ENCODE data around the gene UBQLN4. TPM values are rescaled to one million over a fixed set of nuclear protein-coding genes. Genes with fewer than 3 reads are reported as not detected.

The UBQLN4 gene
- polyA plus RNA-seq, 3 donors = 2.3 to 15.9 (median 2.9) TPM

GRCh38 chr1:156033011-156033410, 20.6 kb downstream of the UBQLN4 start:
- no peak for DNase-seq
- no peaks in the 10 kb centered on the region for H4K20me1 ChIP-seq (ENCODE audit: insufficient read depth, low read length)
- 48% methylated on average over 4 of the region's 6 CpGs for WGBS (ENCODE audit: insufficient coverage)
- H3K36me3 ChIP-seq (replicated peaks in 1 of 2; ENCODE audit: control insufficient read depth in 1 of 2, insufficient read depth in 2 of 2, low read length in 2 of 2) = peaks cover 5 to 8% of the 10 kb centered on the region in 2 donors
- H3K79me2 ChIP-seq (ENCODE audit: insufficient read depth, low read length) = no peaks in the 10 kb centered on the region
- H3K9ac ChIP-seq (ENCODE audit: insufficient read depth, low read length, poor library complexity, severe bottlenecking) = no peak overlapping the region
- peaks cover 10 to 16% of the 10 kb centered on the region in 2 donors for H3K36me3 Mint-ChIP-seq
- no peak overlapping the region for H2AFZ ChIP-seq (ENCODE audit: insufficient read depth, low read depth, low read length, poor library complexity, severe bottlenecking)
- intact Hi-C loops (cut with micrococcal nuclease) = no loop called here
- H3K9me3 ChIP-seq (replicated peaks in 1 of 2; ENCODE audit: control insufficient read depth in 1 of 2, insufficient read depth in 1 of 2, low read length in 2 of 2) = no peaks in the 10 kb centered on the region
- no peak overlapping the region for H3K27ac Mint-ChIP-seq
- peaks cover 2 to 9% (median 4%) of the 10 kb centered on the region in 3 donors for H3K27me3 Mint-ChIP-seq (ENCODE audit: low read depth in 3 of 3)
- H3K27me3 ChIP-seq (ENCODE audit: control insufficient read depth in 2 of 2, insufficient read depth in 2 of 2, low read length in 2 of 2) = no peaks in the 10 kb centered on the region
- H3K4me1 ChIP-seq (ENCODE audit: control insufficient read depth in 1 of 2, insufficient read depth in 2 of 2, low read length in 2 of 2) = no peaks in the 10 kb centered on the region
- H3K4me3 Mint-ChIP-seq = no peak overlapping the region
- no peak overlapping the region for H3K27ac ChIP-seq (ENCODE audit: low read depth in 1 of 2, low read length in 2 of 2)
- peaks cover 2% of the 10 kb centered on the region for H3K4me1 Mint-ChIP-seq
- H3K9me3 Mint-ChIP-seq = peaks cover 0 to 1% (median 0%) of the 10 kb centered on the region in 7 donors
- H3K4me3 ChIP-seq (replicated peaks in 1 of 3; ENCODE audit: low read depth in 2 of 3, low read length in 3 of 3) = no peak overlapping the region
- no peak overlapping the region for H3K4me2 ChIP-seq (replicated peaks; ENCODE audit: extremely low read depth, low read length, poor library complexity, severe bottlenecking)
- TF ChIP-seq CTCF (IDR thresholded peaks at IDR 0.05) = no peak

- Mint-ChIP-seq H3K27ac (no peak overlapping the region), H3K9me3 (peaks cover 0 to 3% (median 0%) of the 10 kb centered on the region in 7 donors), H3K27me3 (ENCODE audit: low read depth in 3 of 3) (peaks cover 11 to 19% (median 17%) of the 10 kb centered on the region in 3 donors), H3K4me1 (peaks cover 4% of the 10 kb centered on the region), H3K4me3 (no peak overlapping the region), H3K36me3 (no peaks in the 10 kb centered on the region)
- Histone ChIP-seq H4K20me1 (ENCODE audit: insufficient read depth, low read length) (no peaks in the 10 kb centered on the region), H3K27ac (ENCODE audit: low read depth in 1 of 2, low read length in 2 of 2) (no peak overlapping the region), H3K9me3 (replicated peaks in 1 of 2; ENCODE audit: control insufficient read depth in 1 of 2, insufficient read depth in 1 of 2, low read length in 2 of 2) (no peaks in the 10 kb centered on the region), H3K79me2 (ENCODE audit: insufficient read depth, low read length) (no peaks in the 10 kb centered on the region), H3K27me3 (ENCODE audit: control insufficient read depth in 2 of 2, insufficient read depth in 2 of 2, low read length in 2 of 2) (no peaks in the 10 kb centered on the region), H3K4me3 (replicated peaks in 1 of 3; ENCODE audit: low read depth in 2 of 3, low read length in 3 of 3) (no peak overlapping the region), H3K36me3 (replicated peaks in 1 of 2; ENCODE audit: control insufficient read depth in 1 of 2, insufficient read depth in 2 of 2, low read length in 2 of 2) (no peaks in the 10 kb centered on the region), H3K9ac (ENCODE audit: insufficient read depth, low read length, poor library complexity, severe bottlenecking) (no peak overlapping the region), H3K4me2 (replicated peaks; ENCODE audit: extremely low read depth, low read length, poor library complexity, severe bottlenecking) (no peak overlapping the region), H2AFZ (ENCODE audit: insufficient read depth, low read depth, low read length, poor library complexity, severe bottlenecking) (no peak overlapping the region), H3K4me1 (ENCODE audit: control insufficient read depth in 1 of 2, insufficient read depth in 2 of 2, low read length in 2 of 2) (no peaks in the 10 kb centered on the region)
- DNase-seq = no peak
- intact Hi-C loops (cut with micrococcal nuclease) = loop anchor here in 1 of 2 donors (2.0 kb wide), 1 partner anchor 24 kb away; no protein-coding TSS in a partner anchor
- TF ChIP-seq CTCF (IDR thresholded peaks at IDR 0.05) = no peak
- no CpG with 5 or more reads among the region's 4 CpGs for WGBS (ENCODE audit: insufficient coverage)
Observed at GRCh38 chr1:156026588-156026987, 27.0 kb downstream of the UBQLN4 start.
